H1 (cell line): ENCODE measurements around the gene S1PR2. TPM values are rescaled to one million over a fixed set of nuclear protein-coding genes. Genes with fewer than 3 reads are reported as not detected.

Experiments used
- HDAC2 ChIP-seq, 2 experiments: fragments of 300-600 bp in 1 of 2; sonication (generic) in 1 of 2; IDR thresholded peaks; 2 replicates each; pipeline ENCODE4 v1.6.1; 2011 to 2012; ENCODE audit warnings: low read depth in 2 of 2, low read length in 2 of 2, mild to moderate bottlenecking in 2 of 2, moderate library complexity in 2 of 2, borderline replicate concordance in 1 of 2, inconsistent platforms in 1 of 2
- SIX5 ChIP-seq: IDR thresholded peaks from 2 replicates; pipeline ENCODE4 v1.6.1; 2011; ENCODE audit warnings: mild to moderate bottlenecking, low read depth, low read length
- polyA plus RNA-seq, 7 experiments: library from polyadenylated mRNA; depleted of rRNA in 3 of 7; stranded (reverse) in 5 of 7; unstranded in 2 of 7; fragments of >200 nt in 5 of 7; fragments of 200-250 nt in 2 of 7; gene quantifications; 1 replicate in 5 of 7; 2 replicates in 1 of 7; 4 replicates in 1 of 7; pipeline versions ENCODE4 v1.2.1 to v1.2.3, GENCODE V29; 2011 to 2013; ENCODE audit warnings: missing spikeins in 2 of 7, mixed read lengths in 2 of 7
- total RNA-seq: library from RNA; stranded (reverse); fragmentation: NEBNext Ultra II Directional; extraction: Animal tissue kit (Norgen Biotek cat#: 25700); gene quantifications from 2 replicates; pipeline ENCODE4 v1.2.1, GENCODE V29; 2021

S1PR2 gene
- total and polyA plus RNA-seq, 2 of the 8 experiments (the other 6 are each of a cell fraction or from before 2014, with no cell fraction given), result 17.5 to 19.4 TPM

DNA sequence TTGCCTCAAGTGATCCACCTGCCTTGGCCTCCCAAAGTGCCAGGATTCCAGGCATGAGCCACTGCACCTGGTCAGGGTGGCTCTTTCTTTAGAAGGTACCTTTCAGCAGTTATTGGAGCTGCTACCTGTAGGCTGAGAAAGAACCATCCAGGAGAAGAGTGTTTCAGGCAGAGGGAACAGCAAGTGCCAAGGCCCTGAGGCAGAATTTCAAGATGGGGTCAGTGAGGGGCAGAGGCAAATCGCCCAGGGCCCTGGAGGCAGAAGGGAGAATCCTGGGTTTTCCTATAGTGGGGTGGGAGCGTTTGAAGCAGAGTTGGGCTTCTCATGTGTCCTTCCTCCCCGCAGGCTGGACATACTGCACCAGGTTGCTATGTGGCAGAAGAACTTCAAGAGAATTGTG is 23.1 kb upstream of the S1PR2 start (continued):
- no peak for TF ChIP-seq HDAC2 (IDR thresholded peaks at IDR 0.05; ENCODE audit: borderline replicate concordance in 1 of 2, low read depth in 2 of 2, low read length in 2 of 2)
- TF ChIP-seq SIX5, result no peak
- TF ChIP-seq, all 59 proteins: peak for 0
